ELR (cell line): ENCODE results near the gene ADRA2C.

Experiments
- DNase-seq: peaks from one replicate; pipeline ENCODE4 v3.0.0-alpha.2; 2015; ENCODE audit warnings: low read depth

The ADRA2C gene

DNA sequence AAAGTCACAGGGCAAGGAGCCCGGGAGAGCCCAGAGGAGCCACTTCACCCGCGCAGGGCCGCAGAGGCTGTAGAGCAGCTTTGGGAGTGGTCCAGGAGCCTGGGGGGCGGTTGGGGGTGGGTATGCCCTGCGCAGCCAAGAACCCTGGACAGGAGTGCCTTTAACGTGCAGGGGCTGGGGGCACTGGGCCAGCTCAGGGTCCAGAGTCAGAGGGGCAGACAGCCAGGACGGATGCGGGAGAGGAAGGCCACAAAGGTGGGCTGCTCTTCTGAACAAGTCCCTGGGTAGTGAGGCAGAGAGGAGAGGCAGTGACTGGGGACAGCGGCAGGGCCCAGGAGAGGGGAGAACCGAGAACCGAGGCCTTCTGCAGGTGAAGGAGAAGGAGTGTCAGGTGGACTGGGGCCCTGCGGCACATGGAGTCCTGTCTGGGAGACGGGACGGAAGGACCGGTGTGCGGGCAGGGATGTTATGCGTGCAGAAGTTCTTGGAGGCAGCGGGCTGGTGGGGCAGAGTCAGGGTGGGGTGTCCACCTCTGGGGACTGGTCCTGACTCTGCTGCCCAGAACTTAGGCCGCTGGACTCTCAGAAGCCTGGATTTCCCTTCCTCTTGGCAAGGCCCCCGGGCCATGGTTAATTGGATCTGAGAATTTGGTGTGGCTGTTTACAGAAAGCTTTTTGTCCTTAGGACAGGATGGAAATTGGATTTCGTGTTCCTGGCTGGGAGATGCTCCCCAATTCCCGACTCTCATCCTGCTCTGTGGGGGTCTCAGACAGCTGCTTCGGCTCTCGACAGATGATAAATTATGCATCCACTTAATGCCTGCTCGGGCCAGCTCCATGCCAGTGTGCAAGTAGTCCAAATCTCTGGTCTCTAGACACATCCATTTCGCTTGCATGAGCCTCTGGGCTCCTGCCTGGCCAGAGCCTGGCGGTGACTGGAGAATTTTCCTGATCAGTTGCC is 31.9 kb downstream of the ADRA2C start:
- no peak for DNase-seq

- DNase-seq: no peak
These were observed 33.3 kb downstream of the ADRA2C start for GRCh38 chr4:3799496-3799895.

GRCh38 chr4:3800351-3800750 is 34.2 kb downstream of the ADRA2C start:
- DNase-seq: no peak

- DNase-seq: no peak
These were observed 35.3 kb downstream of the ADRA2C start for GRCh38 chr4:3801521-3801920.

DNA sequence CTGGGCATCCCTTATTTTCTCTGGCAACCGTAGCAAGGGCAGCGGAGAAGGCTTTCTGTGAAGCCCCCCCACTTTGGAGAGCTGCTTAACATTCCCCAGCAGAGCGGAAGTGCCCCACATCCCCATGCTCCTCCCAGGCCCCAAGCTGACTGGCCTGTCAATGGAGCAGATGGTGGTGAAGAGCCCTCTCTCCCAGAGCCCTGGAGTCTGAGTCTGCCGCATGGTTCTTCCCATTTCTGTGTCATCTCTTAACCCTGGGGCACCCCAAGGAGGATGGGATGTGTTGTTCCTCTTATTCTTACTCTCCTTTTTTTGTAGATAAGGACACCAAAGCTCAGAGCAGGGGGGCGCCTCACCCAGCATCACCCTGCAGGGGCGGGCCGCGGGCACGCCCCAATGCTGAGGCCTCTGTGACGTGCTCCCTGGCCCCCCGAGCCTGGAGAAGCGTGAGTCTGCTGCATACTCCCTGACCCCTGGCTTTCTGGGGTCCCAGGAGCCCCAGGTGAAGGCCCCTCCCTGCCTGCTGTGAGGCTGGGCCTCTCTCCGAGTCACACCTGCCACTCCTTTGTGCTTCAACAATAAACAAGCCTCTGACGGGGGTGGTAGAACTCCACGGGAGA is 35.9 kb downstream of the ADRA2C start:
- no peak for DNase-seq

DNA sequence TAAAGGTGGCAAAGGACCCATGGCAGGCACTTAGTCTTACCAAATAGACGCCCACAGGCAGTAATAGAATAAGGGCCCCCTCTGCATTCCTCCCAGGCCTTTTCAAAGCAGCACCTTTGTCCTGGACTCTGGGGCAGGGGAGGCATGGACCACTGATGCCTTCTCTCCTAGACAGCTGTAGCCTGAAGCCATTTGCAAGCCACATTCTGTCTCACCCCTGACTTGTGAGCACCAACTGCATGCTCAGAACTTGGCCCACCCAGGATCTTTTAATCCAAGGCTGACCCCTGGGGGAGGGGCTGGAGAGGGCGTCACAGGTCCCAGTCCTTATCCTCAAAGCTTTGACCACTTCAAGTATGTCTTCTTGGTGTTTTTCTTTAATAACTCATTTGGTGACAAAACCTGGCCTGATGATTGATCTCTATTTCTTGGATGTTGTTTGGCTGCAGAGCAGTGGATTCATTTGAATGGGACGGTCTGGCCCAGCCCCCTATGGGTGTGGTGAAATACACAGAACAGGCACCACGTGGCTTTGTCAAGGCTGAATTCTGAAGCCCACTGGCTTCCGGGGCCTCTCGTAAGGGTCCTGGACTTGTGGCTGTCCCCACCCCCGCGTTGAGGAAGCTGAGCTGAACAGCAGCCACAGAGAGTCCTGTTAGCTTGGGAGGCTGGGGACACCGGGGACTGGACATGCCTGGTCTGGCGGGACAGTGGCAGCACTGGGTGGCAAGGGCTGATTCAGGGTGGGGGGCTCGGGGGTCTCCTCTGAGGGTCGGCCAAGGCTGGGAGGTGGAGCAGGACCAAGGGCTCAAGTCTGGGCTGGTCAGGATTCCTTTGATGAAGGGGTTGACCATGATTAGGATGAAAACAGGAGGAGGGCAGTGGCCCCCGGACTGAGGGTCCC is 36.6 kb downstream of the ADRA2C start:
- DNase-seq: no peak

DNA sequence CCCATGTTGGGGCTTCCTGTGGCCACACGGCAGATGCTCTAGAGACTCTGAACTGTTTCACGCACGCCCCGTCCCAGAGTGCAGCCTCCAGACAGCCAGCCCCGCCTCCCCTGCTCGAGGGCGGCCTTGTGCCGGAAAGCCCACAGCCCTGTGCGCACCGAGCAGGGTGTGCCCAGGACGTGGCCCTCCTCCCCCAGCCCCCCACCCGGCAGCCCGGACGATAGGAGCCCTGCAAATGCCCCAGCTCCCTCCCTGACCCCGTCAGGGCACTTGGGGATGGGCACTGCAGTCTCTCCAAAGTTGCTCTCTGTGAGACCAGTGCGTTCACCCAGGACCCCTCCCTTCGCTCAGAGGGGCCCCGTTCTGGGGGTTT is 37.3 kb downstream of the ADRA2C start:
- no peak for DNase-seq

DNA sequence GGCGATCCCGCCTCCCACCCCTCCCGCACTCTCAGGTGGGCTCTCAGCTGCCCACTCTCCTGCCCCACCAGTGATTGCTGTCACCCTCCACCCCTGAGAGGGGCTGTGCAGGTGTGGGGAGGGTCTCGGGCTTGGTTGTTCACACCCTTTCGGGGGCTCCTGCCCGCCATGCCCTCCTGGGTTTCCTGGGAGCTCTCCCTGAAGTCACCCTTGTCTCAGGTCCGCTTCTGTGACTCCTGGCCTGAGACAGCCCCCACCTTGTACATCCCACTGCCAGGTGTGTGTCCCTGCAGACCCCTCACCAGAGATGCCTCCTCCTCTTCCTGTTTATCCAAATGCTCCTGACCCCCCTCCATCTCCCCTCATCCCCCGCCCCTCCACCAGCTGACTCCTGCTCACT is 37.8 kb downstream of the ADRA2C start:
- DNase-seq: no peak

DNA sequence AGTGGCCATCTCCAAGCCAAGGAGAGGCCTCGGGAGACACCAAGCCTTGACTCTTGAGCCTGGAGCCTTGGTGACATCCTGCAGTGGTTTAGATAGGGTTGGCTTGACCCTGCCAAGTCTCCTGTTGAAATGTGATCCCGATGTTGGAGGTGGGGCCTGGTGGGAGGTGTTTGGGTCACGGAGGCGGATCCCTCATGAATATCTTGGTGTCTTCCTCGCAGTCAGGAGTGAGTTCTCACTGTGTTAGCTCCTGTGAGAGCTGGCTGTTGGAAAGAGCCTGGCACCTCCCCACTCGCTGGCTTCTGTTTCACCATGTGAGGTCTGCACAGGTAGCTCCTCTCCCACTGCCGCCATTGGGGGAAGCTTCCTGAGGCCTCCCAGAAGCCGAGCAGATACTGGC is 38.8 kb downstream of the ADRA2C start:
- DNase-seq: no peak

GRCh38 chr4:3805731-3806130 is 39.5 kb downstream of the ADRA2C start:
- no peak for DNase-seq

GRCh38 chr4:3807311-3807710 is 41.1 kb downstream of the ADRA2C start:
- DNase-seq: no peak

DNA sequence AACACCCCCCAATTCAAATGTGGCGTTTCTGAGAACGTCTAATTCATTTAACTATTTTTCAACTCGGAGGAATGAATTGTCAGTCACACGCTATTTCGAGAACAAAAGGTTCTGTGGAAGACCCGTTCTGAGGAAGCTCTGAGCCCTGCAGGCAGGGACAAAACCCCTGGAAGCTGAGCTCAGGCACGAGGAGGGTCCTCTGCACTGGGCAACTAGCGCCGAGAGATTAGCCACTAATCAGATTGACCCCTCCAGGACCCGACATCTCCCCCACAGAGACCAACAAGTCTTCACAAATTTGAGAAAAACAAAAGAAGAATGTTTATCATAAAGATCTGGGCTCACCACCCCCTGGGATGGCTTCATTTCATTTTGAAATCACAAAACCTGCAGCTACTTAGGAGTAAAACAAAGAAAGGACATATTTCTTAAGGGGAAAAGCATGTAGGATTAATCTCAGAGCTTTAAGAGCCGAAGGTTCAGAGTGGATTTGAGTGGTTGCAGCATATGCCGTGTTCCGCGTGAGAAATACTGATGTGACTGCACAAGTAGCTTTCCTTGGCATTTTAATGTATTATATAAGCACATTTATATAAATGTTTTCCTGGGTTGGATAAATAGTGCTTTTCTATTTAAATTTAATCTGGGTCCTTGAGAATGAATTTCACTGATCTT is 41.8 kb downstream of the ADRA2C start:
- no peak for DNase-seq

- no peak for DNase-seq
These were observed 42.4 kb downstream of the ADRA2C start for GRCh38 chr4:3808597-3808996.

- no peak for DNase-seq
These were observed 42.8 kb downstream of the ADRA2C start for GRCh38 chr4:3809028-3809427.

- no peak for DNase-seq
These were observed 43.4 kb downstream of the ADRA2C start for GRCh38 chr4:3809451-3810110.

GRCh38 chr4:3810111-3810680 is 44.0 kb downstream of the ADRA2C start:
- no peak for DNase-seq

GRCh38 chr4:3810796-3811485 is 44.8 kb downstream of the ADRA2C start:
- no peak for DNase-seq

- DNase-seq: no peak
These were observed 45.4 kb downstream of the ADRA2C start for GRCh38 chr4:3811621-3812020.

GRCh38 chr4:3812211-3812934 is 46.2 kb downstream of the ADRA2C start:
- DNase-seq: no peak
